ENCODE measurements around the gene CROCC2.

The CROCC2 gene

DNA sequence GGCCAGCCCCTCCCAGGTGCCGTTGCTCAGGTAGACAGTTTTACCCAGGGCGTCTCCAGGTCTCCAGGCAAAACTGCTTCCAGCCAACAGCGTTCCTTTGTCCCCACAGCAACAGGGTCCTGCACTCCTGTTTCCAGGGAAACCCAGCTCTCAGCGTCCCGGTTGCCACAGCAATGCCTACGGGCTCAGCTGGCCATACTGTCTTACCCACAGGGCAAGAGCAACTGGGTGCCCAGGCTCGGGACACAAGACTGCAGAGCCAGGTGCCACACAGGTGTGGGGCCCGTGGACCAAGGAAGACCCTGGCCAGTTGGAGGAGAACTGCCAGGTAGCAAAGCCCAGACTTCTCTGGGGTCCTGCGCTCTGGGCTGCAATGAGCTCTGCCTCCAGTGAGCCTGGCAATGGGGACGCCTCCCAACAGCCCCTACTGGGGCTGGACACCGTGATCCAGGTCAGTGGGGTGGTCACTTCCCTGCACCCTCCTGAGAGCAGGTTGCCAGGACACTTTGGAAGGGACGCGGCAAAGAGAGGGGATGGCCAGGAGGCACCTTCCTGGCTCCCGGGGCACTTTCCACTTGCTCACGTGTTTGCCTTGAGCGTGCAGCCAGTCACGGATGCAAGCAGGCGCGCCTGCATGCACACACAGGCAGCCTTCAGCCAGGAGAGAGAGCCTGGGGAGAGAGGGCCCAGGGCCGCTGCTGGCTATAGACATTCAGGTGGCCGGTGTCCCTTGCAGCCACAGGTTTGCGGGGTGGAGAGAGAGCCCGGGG lies at the start of gene CROCC2:
Gene CROCC2, plus strand, starts transcription at position 196 of the 770 bp plus-strand sequence. Its CDS starts 178 bp downstream, at position 374.
- peak in 3 of 10 donors; percentile 39 to 79 (median 69) for DNase-seq
- intact Hi-C loops (cut with DNase I), result no loop called here

- intact Hi-C loops (cut with DNase I), result loop anchor here (10.0 kb wide), 1 partner anchor 1017 kb away; no protein-coding TSS in a partner anchor
- peak in 2 of 10 donors; percentile 58 to 73 for DNase-seq
These were observed 48.8 kb upstream of the CROCC2 start for GRCh38 chr2:240857039-240858008.

DNA sequence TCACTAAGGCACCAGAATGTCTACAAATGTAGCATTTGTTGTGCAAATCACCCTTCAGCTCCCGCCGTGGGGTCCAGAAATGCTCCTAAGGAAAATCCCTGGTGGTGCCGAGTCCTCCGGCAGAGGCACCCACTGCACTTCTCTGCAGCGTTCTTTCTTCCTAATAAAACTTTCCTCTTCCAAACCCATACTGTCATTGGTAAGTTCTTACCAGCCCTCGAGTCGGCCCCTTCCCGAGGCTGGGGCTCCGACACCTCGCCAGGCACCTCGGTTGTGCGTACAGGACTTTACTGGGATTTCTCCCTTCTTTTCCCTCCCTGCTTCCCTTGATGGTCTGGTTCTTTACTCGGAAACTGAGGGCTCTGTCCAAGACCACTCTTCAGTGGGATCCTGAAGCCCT lies 47.8 kb upstream of the CROCC2 start:
- DNase-seq, result peak in 1 of 10 donors; percentile 67
- intact Hi-C loops (cut with DNase I), result loop anchor here (10.0 kb wide), 1 partner anchor 1016 kb away; no protein-coding TSS in a partner anchor

- intact Hi-C loops (cut with DNase I), result loop anchor here (10.0 kb wide), 1 partner anchor 1016 kb away; no protein-coding TSS in a partner anchor
These were observed 47.3 kb upstream of the CROCC2 start for GRCh38 chr2:240858871-240859270.

DNA sequence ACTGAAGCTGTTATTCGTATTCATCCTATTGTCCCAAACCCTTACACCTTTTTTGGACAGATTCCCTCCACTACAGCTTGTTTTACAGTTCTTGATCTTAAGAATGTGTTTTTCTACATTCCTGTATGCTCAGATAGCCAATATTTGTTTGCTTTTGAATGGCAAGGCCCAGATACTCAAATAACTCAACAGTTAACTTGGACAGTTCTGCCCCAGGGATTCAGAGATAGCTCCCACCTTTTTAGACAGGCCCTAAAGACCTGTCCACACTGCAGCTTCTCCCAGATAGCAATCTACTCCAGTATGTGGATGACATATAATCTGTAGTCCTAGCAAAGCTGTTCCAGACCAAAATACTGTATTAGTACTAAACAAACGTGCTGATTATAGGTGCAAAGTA lies 44.6 kb upstream of the CROCC2 start:
- no peak for DNase-seq
- intact Hi-C loops (cut with DNase I), result no loop called here

More at GRCh38 chr2:240858871-240859270, 47.3 kb upstream of the CROCC2 start:
- DNase-seq, result peak in 2 of 10 donors; percentile 54 to 58

GRCh38 chr2:240864475-240864874 lies 41.7 kb upstream of the CROCC2 start:
- intact Hi-C loops (cut with DNase I), result no loop called here
- DNase-seq, result no peak

- intact Hi-C loops (cut with DNase I), result no loop called here
- DNase-seq, result no peak
These were observed 40.7 kb upstream of the CROCC2 start for GRCh38 chr2:240865391-240865790.

DNA sequence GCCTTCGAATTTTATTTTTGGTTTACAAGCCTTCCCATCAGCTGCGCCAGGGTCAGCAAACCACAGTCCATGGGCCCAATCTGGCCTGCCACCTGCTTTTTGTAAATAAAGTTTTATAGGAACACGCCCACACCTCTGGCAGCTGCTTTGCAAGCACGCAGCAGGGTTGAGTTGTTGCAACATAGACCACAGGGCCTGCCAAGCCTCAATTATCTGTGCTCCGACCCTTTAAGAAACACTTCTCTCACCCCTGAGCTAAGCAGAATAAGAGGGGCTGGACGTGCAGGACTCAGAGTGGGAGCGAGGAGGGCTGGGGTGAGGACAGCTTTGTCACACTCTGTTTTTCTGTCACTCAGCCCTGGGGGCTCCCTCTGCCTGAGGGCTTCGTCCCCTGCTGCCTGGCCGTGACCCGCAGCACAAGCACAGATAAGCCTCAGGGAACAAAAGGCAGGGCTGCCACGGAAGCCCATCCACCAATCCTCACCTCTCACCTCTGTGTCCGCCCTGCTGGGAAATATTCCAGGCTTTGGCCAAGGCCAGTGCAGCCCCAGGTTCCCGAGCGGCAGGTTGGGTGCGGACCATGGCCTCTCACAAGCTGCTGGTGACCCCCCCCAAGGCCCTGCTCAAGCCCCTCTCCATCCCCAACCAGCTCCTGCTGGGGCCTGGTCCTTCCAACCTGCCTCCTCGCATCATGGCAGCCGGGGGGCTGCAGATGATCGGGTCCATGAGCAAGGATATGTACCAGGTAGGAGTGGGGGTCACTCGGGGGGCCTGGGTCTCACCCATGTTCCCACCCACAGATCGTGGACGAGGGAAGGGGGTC lies 37.6 kb upstream of the CROCC2 start, which contains the start of gene AGXT:
Gene AGXT, plus strand, starts transcription at position 539 of the 823 bp plus-strand sequence. Its CDS starts 42 bp downstream, at position 581.
- DNase-seq, result peak in 2 of 10 donors; percentile 55 to 76

DNA sequence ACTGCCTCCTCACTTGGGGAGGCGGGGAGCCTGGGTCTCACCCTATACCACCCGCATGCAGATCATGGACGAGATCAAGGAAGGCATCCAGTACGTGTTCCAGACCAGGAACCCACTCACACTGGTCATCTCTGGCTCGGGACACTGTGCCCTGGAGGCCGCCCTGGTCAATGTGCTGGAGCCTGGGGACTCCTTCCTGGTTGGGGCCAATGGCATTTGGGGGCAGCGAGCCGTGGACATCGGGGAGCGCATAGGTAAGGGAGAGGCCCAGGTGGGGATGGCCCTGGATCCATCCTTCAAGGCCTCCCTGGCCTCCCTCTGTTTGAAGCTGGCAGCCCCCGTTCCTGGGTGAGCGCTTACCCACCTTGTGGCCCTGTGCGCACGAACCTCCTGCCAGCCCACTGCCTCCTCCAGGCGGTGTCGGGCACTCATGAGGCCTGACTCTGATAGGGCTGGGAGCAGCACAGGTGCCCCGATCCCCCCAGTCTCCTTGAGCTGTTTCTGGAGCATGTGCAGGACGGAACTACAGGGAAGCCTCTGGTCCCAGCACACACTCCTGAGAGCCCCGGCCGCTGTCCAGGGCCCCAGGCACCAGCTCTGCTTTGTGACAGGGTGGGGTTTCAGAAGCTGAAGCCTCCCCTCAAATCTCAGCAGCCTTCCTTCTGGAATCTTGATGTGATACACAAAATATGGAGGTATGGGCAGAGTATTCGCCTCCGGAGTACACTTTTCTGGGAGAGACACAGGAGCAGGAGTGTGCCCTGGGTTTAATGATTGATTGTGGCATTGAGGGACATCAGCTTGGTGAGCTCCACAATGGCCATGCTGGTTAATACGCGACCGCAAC lies 36.8 kb upstream of the CROCC2 start:
- intact Hi-C loops (cut with DNase I), result no loop called here
- no peak for DNase-seq

More for the DNA sequence above, 37.6 kb upstream of the CROCC2 start, which contains the start of gene AGXT:
- intact Hi-C loops (cut with DNase I), result no loop called here

DNA sequence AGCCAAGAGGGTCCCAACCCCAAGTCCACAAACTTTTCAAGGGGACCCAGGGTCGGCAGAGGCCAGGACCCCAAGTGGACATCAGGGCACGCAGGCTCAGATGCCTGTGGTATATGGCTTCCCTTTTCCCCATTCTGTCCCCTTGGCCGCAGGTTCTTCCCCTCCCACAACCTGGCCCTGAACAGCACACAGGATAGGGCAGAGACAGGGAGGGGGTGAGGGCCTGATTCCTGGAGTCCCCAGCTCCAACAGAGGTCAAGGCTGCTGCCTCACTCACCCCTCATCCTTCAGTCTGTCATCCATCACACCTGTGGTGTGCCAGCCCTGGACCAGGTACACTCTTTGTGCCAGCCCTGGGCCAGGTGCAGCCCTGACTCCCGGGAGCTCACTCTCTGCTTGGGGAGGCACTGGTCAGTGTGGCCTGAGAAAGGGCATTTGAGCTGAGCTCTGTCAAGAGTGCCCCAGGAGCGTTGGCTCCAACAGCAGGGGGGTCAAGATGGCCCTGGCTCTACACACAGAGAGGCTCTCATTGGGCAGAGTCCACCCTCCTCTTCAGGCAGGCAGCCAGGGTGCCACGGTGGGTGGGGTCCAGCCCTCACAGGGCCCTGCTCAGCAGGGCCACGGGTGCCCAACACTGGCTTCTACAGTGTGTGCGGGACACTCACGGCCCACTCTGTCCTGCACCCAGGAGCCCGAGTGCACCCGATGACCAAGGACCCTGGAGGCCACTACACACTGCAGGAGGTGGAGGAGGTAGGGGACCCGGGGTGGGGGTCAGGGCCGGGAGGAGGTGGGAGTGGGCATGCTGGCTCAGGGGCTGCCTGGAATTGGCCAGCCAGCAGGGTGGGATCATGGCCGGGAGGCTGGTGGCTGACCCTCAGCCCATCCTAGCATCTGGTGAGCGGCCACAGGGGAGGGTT lies 35.9 kb upstream of the CROCC2 start:
- DNase-seq, result peak in 2 of 10 donors; percentile 54 to 59
- intact Hi-C loops (cut with DNase I), result no loop called here

DNA sequence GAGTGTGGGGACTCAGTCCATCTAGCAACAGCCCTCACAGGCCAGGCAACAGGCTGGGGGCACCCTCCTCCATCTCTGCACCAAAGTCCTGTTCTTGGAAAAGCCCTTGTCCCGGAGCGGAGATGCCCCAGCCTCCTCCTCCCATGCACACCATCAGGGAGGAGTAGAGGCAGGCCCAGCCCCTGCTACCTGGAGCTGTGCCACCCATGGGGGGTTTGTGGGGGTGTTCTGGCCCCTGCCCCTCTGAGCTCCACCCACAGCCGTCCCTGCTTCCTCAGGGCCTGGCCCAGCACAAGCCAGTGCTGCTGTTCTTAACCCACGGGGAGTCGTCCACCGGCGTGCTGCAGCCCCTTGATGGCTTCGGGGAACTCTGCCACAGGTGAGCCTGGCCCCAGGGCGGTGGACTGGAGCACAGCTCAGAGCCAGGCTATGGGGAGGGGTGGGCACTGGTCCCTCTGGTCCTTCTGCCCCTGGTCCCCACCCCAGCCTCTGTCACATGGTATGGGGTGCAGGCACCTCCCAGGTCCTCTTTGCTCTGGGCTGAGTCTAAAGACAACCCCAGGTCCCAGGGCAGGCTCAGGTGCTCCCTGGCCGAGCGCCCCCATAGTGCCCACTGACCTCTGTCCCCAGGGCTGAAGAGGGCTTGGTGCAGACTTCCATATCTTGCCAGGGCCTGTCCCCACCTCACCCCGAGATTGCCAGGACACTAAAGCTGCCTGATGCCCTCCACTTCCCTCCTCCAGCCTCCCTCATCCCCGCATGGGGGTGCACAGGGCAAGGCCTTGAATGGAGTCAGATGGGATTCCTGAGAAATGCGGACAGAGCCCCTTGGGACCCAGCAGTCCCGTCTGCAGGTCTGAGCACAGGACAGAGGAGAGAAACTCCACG lies 34.8 kb upstream of the CROCC2 start:
- peak in 1 of 10 donors; percentile 73 for DNase-seq
- intact Hi-C loops (cut with DNase I), result no loop called here

DNA sequence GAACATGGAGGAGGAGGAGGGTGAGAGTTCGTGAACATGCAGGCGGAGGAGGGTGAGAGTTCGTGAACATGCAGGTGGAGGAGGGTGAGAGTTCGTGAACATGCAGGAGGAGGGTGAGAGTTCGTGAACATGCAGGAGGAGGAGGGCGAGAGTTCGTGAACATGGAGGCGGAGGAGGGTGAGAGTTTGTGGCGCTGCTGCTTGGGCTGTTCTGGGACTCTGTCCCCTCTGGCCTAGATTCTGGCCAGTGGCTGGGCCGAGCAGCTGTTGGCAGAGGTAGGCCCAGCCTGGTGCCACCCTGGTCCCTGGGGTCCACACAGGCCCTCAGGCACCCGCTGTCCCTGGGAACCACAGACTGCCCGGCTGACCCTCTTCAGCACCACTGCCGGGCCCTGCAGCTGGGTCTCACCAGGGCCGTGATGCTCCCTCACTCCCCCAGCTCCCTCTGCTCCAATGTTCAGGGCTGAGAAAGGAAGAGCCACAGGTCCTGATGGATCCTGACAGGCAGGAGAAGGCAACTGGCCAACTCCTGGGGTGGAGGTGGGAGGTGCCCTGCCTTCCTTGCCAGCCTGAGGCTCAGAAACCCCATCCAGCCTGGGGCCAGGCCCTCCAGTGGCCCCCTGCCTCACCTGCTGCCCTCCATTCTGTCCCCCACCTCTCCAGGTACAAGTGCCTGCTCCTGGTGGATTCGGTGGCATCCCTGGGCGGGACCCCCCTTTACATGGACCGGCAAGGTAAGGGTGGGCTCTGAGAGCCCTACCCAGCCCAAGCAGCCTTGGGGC lies 33.6 kb upstream of the CROCC2 start:
- DNase-seq, result peak in 2 of 10 donors; percentile 59 to 65
- intact Hi-C loops (cut with DNase I), result no loop called here

DNA sequence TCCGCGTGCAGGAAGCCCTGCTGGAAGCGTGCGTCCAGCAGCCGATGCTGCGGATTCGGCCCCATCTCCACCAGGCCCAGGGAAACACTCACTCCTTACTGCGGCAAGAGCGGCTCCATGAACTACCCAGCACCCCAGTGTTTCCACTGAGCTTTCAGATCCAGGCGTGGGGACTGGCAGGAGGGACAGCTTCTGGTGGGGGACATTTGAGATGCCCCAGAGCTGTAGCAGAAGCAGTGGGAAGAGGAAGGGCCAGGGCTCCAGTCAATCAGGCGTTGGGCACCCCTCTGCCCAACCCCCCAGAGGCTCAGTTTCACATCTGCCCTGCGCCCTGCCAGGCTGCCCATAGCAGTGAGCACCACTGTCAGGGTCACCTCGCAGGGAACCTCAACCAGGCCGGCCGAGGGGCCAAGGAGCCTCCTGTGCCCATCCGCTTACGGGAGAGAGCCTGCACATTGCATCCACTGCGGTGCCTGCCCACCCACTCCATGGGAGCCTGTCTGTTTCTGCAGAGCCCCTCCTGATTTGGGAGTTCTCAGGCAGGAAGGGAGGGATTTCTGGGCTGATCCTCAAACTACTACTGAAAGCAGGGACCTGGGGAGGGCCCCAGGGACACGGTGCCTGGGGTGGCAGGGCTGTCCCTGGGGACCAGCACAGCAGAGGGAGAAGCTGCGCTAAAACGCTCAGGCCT lies 32.9 kb upstream of the CROCC2 start:
- peak in 1 of 10 donors; percentile 63 for DNase-seq
- intact Hi-C loops (cut with DNase I), result no loop called here

DNA sequence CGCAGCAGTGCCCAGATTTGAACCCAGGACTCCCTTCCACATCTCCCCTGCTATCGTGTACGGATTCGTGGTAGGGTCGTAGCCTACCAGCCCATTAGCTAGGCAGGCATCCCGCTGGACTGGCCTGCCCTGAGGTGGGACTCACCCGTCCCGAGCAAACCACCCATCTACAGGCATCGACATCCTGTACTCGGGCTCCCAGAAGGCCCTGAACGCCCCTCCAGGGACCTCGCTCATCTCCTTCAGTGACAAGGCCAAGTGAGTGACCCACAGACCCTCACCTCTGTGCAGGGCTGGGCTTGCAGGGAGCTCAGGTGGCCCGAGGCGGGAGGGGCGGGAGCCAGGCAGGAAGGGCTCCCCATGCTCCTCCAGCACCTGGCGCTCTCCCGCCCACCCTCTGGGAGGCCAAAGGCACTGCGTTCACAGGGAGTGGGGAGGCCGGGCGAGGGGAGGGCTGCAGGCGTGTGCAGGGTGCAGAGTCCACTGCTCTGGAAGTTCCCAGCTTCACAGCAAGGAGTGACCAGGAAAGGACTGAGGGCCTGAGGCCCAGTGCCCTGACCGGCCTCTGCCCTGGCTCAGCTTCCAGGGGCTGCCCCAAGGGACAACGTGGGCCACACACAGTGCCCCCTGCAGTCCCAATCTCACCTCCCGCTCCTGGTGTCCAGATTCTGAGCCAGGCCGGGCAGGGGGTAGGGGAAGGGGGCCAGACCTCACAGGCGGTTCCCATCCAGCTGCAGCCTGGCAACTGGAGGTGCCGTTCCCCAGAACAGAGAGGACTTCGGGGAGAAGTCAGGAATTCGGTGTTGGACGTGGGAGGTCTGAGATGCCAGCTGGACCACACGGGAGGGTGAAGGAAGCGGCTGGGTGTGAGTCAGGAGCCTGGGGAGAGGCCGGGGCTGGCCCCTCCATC lies 32.1 kb upstream of the CROCC2 start:
- intact Hi-C loops (cut with DNase I), result no loop called here

More for the DNA sequence above, 32.1 kb upstream of the CROCC2 start:
- DNase-seq, result peak in 2 of 10 donors; percentile 3 to 70
